Central memory CD8-positive, alpha-beta T cell (primary cell): ENCODE measurements around the gene PLPP3.

Experiments used
- ATAC-seq: fragments of 150-1000 bp; cut with Tn5 transposase; replicated peaks from 2 replicates; pipeline ENCODE4 v1.10.0; 2022; ENCODE audit warnings: mild to moderate bottlenecking, moderate FRiP score, moderate number of reproducible peaks; ENCODE audit not compliant: poor library complexity, severe bottlenecking; ENCODE audit errors: extremely low read depth
- DNase-seq, 2 donors: peaks; one replicate each; pipeline ENCODE4 v3.0.0; 2021; ENCODE audit warnings: low spot score in 2 of 2
- H3K27ac Mint-ChIP-seq: one replicate; pipeline ENCODE4 v1.8.0; 2022; ENCODE audit warnings: low read depth, mild to moderate bottlenecking, moderate library complexity, mixed read lengths
- H3K27me3 Mint-ChIP-seq: one replicate; pipeline ENCODE4 v1.8.0; 2022; ENCODE audit warnings: mixed read lengths
- H3K36me3 Mint-ChIP-seq: one replicate; pipeline ENCODE4 v1.8.0; 2022; ENCODE audit warnings: mild to moderate bottlenecking, moderate library complexity, mixed read lengths; ENCODE audit not compliant: insufficient read depth
- H3K4me1 Mint-ChIP-seq: one replicate; pipeline ENCODE4 v1.8.0; 2022; ENCODE audit warnings: mixed read lengths
- H3K4me3 Mint-ChIP-seq: one replicate; pipeline ENCODE4 v1.8.0; 2022; ENCODE audit warnings: mild to moderate bottlenecking, moderate library complexity, mixed read lengths
- H3K9me3 Mint-ChIP-seq: one replicate; pipeline ENCODE4 v1.8.0; 2022; ENCODE audit warnings: mixed read lengths

PLPP3 gene

DNA sequence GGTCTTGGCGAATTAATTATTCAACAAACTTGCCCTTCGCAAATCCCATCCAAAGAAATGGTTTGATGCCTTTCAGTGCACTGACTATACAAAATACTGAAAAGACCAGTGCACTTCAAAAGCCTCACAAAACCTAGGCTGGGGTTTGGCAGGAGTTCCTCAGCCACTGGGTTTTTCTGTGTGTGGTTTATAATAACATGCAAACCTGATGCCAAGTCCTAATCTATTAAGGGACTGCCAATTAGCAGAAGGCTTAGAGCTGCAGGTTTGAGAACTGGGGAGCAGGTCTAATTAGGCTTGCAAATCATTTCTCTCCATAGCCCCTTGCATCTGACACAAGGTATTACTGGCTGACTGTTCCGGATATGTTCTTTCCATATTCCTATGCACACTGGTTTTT lies 27.7 kb downstream of the PLPP3 start:
- no peak overlapping the region for H3K27ac Mint-ChIP-seq
- peaks cover 10% of the 10 kb centered on the region for H3K27me3 Mint-ChIP-seq
- no peaks in the 10 kb centered on the region for H3K4me1 Mint-ChIP-seq
- H3K4me3 Mint-ChIP-seq = no peak overlapping the region
- no peak for ATAC-seq
- no peak for DNase-seq
- no peaks in the 10 kb centered on the region for H3K9me3 Mint-ChIP-seq
- H3K36me3 Mint-ChIP-seq = peaks cover 2% of the 10 kb centered on the region

DNA sequence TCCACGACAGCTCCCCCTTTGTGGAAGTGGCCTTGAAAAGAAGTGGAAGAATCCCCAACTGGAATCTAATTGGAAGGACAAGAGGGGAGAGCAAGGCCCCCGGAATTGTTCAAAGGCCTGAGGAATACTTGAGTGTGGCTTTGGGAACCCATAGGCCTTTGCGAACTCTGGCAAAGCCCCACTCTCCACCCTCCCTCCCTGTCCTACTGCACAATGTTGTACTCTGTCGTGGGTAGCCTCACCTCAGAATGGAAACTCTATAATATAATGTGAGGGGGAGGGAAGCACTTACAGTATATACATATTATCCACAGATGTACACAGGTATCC lies 28.5 kb downstream of the PLPP3 start:
- no peak for DNase-seq
- H3K27ac Mint-ChIP-seq = no peak overlapping the region
- H3K36me3 Mint-ChIP-seq = peaks cover 2% of the 10 kb centered on the region
- ATAC-seq = no peak
- peaks cover 10% of the 10 kb centered on the region for H3K27me3 Mint-ChIP-seq
- no peak overlapping the region for H3K4me3 Mint-ChIP-seq
- no peaks in the 10 kb centered on the region for H3K4me1 Mint-ChIP-seq
- no peaks in the 10 kb centered on the region for H3K9me3 Mint-ChIP-seq

DNA sequence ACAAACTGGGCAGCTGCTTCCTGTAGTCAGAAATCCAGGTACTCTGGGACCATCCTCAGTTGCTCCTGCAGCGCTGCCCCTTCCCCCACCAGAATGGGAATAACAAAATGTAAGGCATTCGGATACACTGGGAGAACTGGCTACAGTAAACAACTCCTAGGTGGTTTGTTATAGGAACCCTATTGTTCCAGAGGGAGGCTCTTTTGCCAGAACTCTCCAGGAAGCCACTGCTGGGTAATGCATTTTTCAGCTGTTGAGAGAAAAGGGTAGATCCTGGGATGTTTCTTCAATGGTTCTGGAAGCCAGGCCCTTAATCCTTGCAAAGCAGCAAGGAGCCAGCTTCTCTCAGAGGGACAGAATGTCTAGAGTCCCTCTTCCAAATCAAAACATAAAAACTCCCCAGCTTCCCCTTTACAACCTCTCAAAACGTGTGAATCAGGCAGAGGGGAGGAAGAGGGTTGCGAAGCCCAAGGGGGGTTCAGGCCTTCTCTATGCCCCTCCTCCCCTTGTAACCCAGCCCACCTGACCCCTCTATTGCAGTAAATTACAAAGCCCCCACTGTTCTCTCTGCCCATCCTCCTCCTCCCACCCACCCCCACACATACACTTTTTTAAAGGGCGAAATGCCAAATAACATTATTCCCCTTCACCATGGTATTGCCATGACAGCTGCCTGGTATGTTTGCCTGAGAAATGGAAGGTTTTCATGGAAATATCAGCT lies 29.1 kb downstream of the PLPP3 start:
- Mint-ChIP-seq H3K9me3 (no peaks in the 10 kb centered on the region), H3K4me1 (no peaks in the 10 kb centered on the region), H3K4me3 (no peak overlapping the region), H3K27ac (no peak overlapping the region), H3K36me3 (peaks cover 2% of the 10 kb centered on the region), H3K27me3 (peaks cover 10% of the 10 kb centered on the region)
- no peak for ATAC-seq
- no peak for DNase-seq

DNA sequence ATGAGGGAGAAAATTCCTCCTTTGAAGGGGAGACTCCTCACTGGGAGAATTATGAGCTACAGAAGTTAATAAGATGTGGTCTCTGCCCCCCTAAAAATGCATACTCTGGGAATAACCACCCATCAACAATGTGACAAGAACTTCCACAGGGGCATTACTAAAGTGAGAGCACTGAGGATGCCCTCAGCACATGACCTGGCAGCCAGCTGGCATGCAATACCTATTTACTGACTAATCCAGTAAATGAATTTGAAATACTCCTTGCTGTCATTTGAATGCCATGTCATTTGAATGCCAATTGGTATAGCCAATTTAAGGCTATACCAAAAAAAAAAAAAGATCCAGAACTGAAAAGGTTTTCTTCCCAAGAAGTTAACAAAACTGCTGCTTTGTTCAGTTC lies 30.8 kb downstream of the PLPP3 start:
- no peak for DNase-seq
- H3K9me3 Mint-ChIP-seq = no peaks in the 10 kb centered on the region
- no peak for ATAC-seq
- peaks cover 10% of the 10 kb centered on the region for H3K27me3 Mint-ChIP-seq
- H3K27ac Mint-ChIP-seq = no peak overlapping the region
- H3K4me3 Mint-ChIP-seq = no peak overlapping the region
- peaks cover 2% of the 10 kb centered on the region for H3K36me3 Mint-ChIP-seq
- no peaks in the 10 kb centered on the region for H3K4me1 Mint-ChIP-seq

- Mint-ChIP-seq H3K27me3 (peaks cover 10% of the 10 kb centered on the region), H3K9me3 (no peaks in the 10 kb centered on the region), H3K27ac (no peak overlapping the region), H3K36me3 (no peaks in the 10 kb centered on the region), H3K4me1 (no peaks in the 10 kb centered on the region), H3K4me3 (no peak overlapping the region)
- ATAC-seq (no peak), DNase-seq (no peak)
Observed at GRCh38 chr1:56547977-56548376, 31.4 kb downstream of the PLPP3 start.

- H3K9me3 Mint-ChIP-seq = no peaks in the 10 kb centered on the region
Observed at GRCh38 chr1:56547473-56547872, 31.9 kb downstream of the PLPP3 start.

DNA sequence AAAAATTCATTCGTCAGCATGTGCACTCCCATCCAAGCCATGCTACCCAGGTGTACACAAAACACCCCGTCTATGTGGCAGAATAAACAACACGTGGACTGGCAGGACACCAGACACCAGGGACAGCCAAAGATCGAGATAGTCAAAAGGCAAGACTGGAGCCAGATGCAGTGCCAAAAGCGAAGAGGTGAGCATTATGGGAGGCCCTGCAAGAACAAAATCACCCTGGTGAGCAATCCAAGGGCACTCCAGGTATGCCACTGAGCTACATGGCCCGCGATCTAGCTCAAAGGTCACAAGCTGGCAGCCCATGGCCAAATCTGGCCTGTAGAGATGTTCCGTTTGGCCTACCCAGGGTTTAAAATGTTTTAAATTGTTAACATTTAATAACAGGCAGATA lies 33.7 kb downstream of the PLPP3 start:
- H3K27me3 Mint-ChIP-seq = peaks cover 10% of the 10 kb centered on the region
- H3K36me3 Mint-ChIP-seq = no peaks in the 10 kb centered on the region

More at GRCh38 chr1:56547473-56547872, 31.9 kb downstream of the PLPP3 start:
- Mint-ChIP-seq H3K4me3 (no peak overlapping the region), H3K27ac (no peak overlapping the region), H3K4me1 (no peaks in the 10 kb centered on the region), H3K27me3 (peaks cover 10% of the 10 kb centered on the region), H3K36me3 (no peaks in the 10 kb centered on the region)
- DNase-seq (no peak), ATAC-seq (no peak)

GRCh38 chr1:56543783-56544612 lies 35.4 kb downstream of the PLPP3 start:
- Mint-ChIP-seq H3K27me3 (peaks cover 10% of the 10 kb centered on the region), H3K4me1 (no peaks in the 10 kb centered on the region), H3K9me3 (no peaks in the 10 kb centered on the region), H3K27ac (no peak overlapping the region), H3K4me3 (no peak overlapping the region), H3K36me3 (no peaks in the 10 kb centered on the region)
- DNase-seq (no peak), ATAC-seq (no peak)

More for the DNA sequence above, 33.7 kb downstream of the PLPP3 start:
- H3K27ac Mint-ChIP-seq = no peak overlapping the region
- H3K4me1 Mint-ChIP-seq = no peaks in the 10 kb centered on the region
- ATAC-seq (no peak), DNase-seq (no peak)
- H3K9me3 Mint-ChIP-seq = no peaks in the 10 kb centered on the region
- no peak overlapping the region for H3K4me3 Mint-ChIP-seq

- no peaks in the 10 kb centered on the region for H3K36me3 Mint-ChIP-seq
- no peaks in the 10 kb centered on the region for H3K4me1 Mint-ChIP-seq
- no peak for ATAC-seq
- no peak overlapping the region for H3K4me3 Mint-ChIP-seq
- DNase-seq = no peak
- no peak overlapping the region for H3K27ac Mint-ChIP-seq
- no peaks in the 10 kb centered on the region for H3K9me3 Mint-ChIP-seq
- peaks cover 10% of the 10 kb centered on the region for H3K27me3 Mint-ChIP-seq
Observed at GRCh38 chr1:56542651-56543050, 36.7 kb downstream of the PLPP3 start.

DNA sequence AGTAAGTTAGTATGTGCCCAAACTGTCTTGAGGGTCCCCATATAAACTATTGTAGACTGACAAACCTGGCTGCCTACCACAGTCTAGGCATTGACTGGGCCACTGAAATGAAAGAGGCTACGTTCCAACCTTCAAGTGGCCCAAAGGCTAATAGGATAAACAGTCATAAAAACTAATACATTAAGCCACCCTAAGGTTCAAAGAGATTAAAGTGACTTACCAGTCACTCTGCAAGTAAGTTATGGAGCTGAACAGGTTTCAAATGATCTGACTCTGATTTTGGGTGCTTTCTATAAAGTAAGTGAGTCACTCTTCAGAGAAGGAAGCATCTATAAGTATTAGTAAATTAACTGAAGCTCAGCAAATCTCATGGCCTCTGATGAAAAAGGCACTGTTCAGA lies 38.0 kb downstream of the PLPP3 start:
- Mint-ChIP-seq H3K36me3 (no peaks in the 10 kb centered on the region), H3K9me3 (no peaks in the 10 kb centered on the region), H3K27me3 (peaks cover 12% of the 10 kb centered on the region)

DNA sequence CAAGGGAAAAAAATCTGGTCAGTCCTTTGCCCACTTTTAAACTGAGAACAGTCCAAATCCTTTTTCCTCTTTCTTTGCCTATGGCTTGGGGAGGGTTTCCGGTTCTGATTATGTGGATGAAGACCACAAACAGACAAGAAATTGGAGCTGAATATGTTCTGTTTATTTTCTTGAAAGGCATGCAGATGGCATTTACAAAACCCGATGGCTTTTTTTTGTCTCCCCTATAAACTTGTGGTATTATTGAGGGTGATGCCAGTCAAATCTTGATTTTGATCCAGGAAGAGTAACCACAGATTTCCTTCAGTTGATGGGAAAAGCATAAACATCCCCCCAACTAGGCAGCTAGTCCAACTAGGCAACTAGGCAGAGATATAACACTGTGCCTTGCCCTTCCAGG lies 38.9 kb downstream of the PLPP3 start:
- ATAC-seq (no peak), DNase-seq (no peak)
- no peaks in the 10 kb centered on the region for H3K36me3 Mint-ChIP-seq
- H3K4me3 Mint-ChIP-seq = no peak overlapping the region
- no peaks in the 10 kb centered on the region for H3K4me1 Mint-ChIP-seq
- no peaks in the 10 kb centered on the region for H3K9me3 Mint-ChIP-seq
- H3K27ac Mint-ChIP-seq = no peak overlapping the region
- peaks cover 21% of the 10 kb centered on the region for H3K27me3 Mint-ChIP-seq

More for the DNA sequence above, 38.0 kb downstream of the PLPP3 start:
- no peak for DNase-seq
- no peak for ATAC-seq
- no peak overlapping the region for H3K4me3 Mint-ChIP-seq
- H3K4me1 Mint-ChIP-seq = no peaks in the 10 kb centered on the region
- H3K27ac Mint-ChIP-seq = no peak overlapping the region

- Mint-ChIP-seq H3K4me3 (no peak overlapping the region), H3K9me3 (no peaks in the 10 kb centered on the region), H3K36me3 (no peaks in the 10 kb centered on the region), H3K27ac (no peak overlapping the region), H3K27me3 (peaks cover 31% of the 10 kb centered on the region), H3K4me1 (no peaks in the 10 kb centered on the region)
- ATAC-seq = no peak
- no peak for DNase-seq
Observed at GRCh38 chr1:56539520-56539931, 39.8 kb downstream of the PLPP3 start.

- no peaks in the 10 kb centered on the region for H3K36me3 Mint-ChIP-seq
- no peaks in the 10 kb centered on the region for H3K9me3 Mint-ChIP-seq
- ATAC-seq = no peak
- H3K27me3 Mint-ChIP-seq = peaks cover 34% of the 10 kb centered on the region
- no peak overlapping the region for H3K4me3 Mint-ChIP-seq
- no peak for DNase-seq
- no peaks in the 10 kb centered on the region for H3K4me1 Mint-ChIP-seq
- H3K27ac Mint-ChIP-seq = no peak overlapping the region
Observed at GRCh38 chr1:56538532-56538931, 40.8 kb downstream of the PLPP3 start.
